Dedifferentiated amniotic fluid mesenchymal stem cell (primary cell): ENCODE results near the gene GJA4.
"Not testable (repeated sequence)": the region's sequence is repeated elsewhere in the genome, so short reads cannot be mapped to it uniquely, and the experiment has no call there.

Experiments used
- DNase-seq: peaks from one replicate; pipeline ENCODE4 v3.0.0-alpha.2; 2016; ENCODE audit errors: extremely low spot score

The GJA4 gene

DNA sequence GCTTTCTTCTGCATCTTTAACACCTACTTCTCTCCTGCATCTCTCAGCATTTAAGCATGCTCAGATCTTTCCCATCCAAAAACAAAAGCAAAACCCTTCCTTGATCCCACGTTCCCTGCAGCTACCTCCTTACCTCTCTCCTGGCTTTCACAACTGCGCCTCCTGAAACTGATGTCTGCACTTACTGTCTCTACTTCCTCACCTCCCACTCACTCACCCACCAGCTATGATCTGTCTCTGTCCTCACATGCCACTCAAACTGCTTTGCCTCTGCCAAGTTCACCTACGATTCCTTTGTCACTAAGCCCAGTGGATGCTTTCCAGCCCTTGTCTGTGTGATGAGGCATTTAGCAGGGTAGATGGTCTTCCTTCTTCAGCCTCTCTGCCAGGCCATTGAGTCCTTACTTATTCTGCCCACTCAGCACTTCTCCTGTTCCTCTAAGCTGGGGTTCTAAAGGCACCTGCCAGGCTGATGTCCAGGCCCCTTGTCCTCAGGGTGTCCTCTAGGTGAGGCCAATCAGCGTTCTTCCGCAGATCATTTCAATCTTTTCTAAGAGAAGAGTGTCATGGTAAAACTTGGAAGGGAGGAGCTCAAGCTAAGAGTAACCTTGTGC is 21.8 kb upstream of the GJA4 start:
- DNase-seq, result no peak

GRCh38 chr1:34771573-34772371 is 21.0 kb upstream of the GJA4 start:
- DNase-seq, result no peak

- DNase-seq, result not testable (repeated sequence)
Measured at GRCh38 chr1:34773114-34773513, 19.7 kb upstream of the GJA4 start.

GRCh38 chr1:34774957-34775356 is 17.8 kb upstream of the GJA4 start:
- DNase-seq, result no peak

DNA sequence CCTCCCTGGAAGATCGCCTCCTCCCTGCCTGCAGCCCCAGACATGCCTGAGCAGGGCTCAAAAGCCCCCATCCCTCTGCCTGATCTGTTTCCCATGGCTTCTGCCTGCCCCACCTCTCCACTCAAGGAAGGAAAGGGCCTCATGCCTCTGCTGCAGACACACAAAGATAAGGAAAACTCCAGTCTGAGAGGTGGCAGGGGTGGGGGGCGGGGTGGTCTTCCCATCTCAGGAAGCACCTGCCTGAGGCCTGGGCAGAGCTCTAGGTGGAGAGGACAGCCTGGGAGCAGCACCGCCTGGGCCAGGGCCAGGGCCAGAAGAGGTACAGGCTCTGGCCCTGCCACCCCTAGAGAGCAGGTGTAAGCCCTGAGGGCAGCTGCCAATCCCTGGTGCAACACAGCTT is 15.9 kb upstream of the GJA4 start:
- no peak for DNase-seq

GRCh38 chr1:34777519-34778321 is 15.1 kb upstream of the GJA4 start:
- no peak for DNase-seq

DNA sequence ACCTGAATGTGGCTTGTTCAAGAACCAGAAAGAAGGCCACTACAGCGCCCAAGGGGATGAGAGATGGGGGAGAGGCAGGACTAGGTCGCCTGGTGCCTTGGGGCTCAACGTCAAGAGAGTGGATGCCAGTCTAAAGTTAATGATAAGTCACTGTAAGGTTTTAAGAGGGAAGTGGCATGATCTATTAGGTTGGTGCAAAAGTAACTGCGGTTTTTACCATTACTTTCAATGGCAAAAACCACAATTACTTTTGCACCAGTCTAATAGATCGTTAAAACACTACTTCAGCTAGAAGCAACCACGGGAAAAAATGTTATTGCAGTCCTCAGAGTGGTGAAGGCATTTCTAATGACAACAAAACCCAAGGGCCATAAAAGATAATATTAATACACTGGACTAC is 14.4 kb upstream of the GJA4 start:
- DNase-seq, result no peak

DNA sequence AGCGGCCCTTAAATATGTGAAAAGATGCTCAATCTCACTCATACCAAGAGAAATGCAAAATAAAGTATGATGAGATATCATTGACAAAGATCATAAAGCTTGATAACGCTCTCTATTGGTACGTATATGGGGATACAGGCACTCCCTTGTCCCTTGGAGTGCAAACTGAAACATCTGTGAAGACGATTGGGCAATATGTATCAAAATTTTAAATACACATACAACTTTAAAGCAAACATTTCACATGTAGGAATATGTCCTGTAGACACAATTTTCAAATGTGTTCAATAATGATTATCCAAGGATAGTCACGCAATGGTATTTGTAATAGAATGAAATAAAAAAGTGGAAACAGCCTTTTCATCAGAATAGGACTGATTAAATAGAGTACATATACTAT is 13.8 kb upstream of the GJA4 start:
- DNase-seq, result no peak

- no peak for DNase-seq
Measured at GRCh38 chr1:34779526-34779925, 13.3 kb upstream of the GJA4 start.

DNA sequence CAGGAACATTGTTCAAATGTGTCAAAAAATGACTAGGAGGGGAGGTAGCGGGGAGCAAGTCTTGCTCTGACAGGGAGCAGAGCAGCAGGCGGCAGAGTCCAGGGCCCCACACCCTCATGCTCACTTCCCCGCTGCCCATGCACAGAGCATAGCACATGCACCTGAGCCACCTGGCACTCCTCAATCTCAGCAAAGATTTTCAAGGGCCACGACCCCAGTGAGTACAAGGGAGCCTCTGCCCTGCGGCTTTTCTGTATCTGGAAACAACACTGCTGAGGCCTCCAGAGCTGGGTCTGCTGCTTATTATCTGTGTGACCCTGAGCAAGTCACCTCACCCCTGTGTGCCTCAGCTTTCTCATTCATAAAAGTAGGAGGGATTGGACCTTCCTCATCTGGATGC is 12.8 kb upstream of the GJA4 start:
- DNase-seq, result no peak

GRCh38 chr1:34780528-34780927 is 12.3 kb upstream of the GJA4 start:
- no peak for DNase-seq

GRCh38 chr1:34781071-34781843 is 11.5 kb upstream of the GJA4 start, which contains the start of gene GJB3:
GJB3 (plus strand) TSS chr1:34781214; CDS start chr1:34784763, 3,549 bp downstream.
- DNase-seq, result no peak

DNA sequence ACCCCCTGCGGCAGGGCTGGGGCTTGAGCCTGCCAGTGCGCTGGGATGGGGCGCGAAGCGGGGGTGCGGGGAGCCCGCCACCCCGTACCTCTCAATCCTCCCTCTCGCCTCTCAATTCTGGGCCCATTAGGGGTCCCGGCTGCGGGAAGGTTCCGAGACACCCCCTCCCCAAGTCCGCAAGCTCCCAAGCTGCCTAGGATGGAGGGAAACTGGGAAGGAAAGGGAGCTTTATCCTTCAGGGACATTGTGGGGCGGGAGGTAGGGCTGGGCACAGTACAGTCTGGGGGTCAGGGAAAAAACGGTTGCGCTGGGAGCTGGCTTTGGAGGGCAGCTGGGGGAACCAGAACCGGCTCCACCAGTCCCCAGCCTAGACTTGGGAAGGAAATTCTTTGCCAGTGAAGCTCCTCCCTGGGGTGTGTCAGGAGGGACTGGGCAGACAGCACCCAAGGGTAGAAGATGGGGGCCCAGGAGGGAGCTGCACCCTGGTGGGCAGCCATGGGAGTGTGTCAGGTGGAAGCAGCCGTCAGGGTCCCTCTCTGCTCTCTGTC is 10.9 kb upstream of the GJA4 start:
- DNase-seq, result no peak

DNA sequence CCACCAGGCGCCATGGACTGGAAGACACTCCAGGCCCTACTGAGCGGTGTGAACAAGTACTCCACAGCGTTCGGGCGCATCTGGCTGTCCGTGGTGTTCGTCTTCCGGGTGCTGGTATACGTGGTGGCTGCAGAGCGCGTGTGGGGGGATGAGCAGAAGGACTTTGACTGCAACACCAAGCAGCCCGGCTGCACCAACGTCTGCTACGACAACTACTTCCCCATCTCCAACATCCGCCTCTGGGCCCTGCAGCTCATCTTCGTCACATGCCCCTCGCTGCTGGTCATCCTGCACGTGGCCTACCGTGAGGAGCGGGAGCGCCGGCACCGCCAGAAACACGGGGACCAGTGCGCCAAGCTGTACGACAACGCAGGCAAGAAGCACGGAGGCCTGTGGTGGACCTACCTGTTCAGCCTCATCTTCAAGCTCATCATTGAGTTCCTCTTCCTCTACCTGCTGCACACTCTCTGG is 8.0 kb upstream of the GJA4 start:
- no peak for DNase-seq

DNA sequence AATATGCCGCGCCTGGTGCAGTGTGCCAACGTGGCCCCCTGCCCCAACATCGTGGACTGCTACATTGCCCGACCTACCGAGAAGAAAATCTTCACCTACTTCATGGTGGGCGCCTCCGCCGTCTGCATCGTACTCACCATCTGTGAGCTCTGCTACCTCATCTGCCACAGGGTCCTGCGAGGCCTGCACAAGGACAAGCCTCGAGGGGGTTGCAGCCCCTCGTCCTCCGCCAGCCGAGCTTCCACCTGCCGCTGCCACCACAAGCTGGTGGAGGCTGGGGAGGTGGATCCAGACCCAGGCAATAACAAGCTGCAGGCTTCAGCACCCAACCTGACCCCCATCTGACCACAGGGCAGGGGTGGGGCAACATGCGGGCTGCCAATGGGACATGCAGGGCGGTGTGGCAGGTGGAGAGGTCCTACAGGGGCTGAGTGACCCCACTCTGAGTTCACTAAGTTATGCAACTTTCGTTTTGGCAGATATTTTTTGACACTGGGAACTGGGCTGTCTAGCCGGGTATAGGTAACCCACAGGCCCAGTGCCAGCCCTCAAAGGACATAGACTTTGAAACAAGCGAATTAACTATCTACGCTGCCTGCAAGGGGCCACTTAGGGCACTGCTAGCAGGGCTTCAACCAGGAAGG is 7.4 kb upstream of the GJA4 start:
- no peak for DNase-seq

DNA sequence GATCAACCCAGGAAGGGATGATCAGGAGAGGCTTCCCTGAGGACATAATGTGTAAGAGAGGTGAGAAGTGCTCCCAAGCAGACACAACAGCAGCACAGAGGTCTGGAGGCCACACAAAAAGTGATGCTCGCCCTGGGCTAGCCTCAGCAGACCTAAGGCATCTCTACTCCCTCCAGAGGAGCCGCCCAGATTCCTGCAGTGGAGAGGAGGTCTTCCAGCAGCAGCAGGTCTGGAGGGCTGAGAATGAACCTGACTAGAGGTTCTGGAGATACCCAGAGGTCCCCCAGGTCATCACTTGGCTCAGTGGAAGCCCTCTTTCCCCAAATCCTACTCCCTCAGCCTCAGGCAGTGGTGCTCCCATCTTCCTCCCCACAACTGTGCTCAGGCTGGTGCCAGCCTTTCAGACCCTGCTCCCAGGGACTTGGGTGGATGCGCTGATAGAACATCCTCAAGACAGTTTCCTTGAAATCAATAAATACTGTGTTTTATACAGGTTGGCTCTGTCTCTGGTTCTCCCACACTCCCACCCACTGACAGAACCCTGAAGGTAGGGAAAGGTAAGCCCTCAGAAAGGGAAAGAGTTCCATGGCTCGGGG is 6.8 kb upstream of the GJA4 start:
- no peak for DNase-seq

DNA sequence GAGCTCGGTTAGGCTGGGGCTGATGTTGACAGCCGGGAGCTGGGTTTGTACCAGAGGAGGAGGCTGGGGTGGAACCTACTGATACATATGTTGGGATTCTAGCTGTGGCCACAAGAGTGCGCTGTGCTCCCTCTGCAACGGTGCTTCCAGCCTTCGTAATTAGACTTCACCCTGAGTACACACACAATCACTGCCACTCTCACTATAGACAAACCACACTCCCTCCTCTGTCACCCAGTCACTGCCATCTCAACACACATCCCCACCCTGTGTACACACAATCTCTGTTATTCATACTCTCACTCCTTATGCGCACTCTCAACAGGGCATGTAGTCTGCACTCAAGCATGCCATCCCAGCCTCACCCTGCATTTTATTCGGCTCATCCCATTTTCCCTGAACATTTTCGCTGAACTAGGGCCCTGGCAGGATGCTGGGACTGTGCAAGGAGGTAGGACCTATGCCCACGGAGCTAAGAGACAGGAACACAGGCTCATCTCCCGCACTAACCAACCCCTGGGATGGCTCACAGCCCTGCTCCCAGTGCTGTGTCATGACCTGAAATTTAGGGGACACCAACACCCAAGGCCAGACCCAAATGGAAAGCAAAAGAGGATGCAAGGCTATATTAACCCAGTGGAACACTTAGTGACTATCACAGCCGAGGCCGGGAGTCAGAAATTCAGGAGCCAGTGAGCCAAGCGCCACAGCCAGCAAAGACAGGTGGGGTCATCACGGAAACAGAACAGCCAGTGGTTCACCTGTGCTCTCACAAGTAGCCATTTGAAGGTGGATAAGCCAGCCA is 6.1 kb upstream of the GJA4 start:
- DNase-seq, result peak; percentile 58

DNA sequence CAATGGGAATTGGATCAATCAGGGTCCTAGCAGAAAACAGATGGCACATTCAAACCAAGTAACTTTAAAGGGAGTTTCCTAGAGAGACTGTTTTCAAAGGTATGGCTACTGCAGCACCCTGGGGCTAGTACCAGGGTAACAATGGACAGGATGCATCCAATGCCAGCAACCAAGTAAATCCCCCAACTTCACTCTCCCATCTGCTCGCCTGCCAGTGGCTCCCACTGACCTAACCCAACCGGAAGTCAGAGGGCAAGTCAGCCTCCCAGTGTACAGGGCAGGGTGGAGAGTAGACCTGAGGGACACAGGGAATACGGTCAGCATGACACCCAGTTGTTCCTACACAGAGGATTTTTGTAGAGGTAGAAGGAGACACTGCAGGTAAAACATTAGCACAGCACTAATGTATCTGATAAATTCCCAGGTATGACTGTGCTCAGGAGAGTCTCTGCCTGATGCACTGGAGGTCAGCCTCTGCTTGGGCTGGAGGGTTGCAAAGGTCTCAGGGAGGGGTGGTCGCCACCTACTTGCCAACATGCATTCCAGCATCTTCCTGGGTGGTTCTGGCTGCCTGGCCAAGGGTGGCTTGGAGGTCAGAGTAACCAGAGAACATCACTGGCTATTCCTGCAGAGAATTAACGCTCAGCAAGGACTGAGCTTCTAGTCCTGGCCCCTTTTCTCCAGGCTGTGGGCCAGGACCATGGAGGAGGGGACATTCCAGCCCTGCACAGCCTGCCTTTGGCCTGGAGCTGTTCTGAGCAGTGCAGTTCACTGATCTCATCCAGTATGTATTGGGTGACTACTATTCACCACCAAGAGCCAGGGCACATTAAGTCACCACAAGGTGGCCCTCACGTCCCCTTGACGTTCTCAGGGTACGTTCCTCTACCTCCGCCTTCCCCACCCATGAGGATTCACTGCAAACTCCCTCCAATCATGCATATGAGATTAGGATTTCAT is 5.1 kb upstream of the GJA4 start:
- DNase-seq, result no peak

DNA sequence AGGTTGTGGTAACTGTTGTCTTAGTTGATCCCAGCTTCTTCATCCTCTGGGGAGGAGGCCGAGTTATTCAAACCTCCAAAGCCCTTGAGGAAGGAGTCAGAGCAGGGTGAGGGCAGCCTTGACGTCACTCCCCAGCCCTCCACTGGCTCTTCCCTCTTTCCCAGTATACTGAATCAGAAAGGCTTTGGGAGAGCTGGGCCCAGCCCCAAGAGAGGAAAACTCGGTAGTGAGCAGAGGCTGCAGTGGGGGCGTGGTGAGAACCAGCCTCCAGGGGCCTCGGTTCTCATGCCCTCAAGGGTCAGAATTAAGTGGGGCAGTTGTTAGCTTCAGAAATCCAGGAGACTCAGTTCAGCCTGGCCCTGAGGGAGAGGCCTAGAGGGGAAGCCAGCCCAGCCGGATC is 1.8 kb upstream of the GJA4 start:
- no peak for DNase-seq
